ENCODE data around the gene DTWD1.
"Not testable (repeated sequence)": the region's sequence is repeated elsewhere in the genome, so short reads cannot be mapped to it uniquely, and the experiment has no call there.

DTWD1 gene

GRCh38 chr15:49644364-49644794 lies 23.5 kb downstream of the DTWD1 start:
- Histone ChIP-seq H3K27me3 (ENCODE audit: control insufficient read depth in 1 of 2, insufficient read depth in 2 of 2, low read length in 2 of 2) (no peaks in the 10 kb centered on the region), H3K27ac (ENCODE audit: low read depth, low read length) (no peak overlapping the region)

GRCh38 chr15:49645277-49645676 lies 24.4 kb downstream of the DTWD1 start:
- H3K9ac ChIP-seq (ENCODE audit: low read depth in 1 of 2, low read length in 2 of 2), result no peak overlapping the region
- H3K27ac ChIP-seq (ENCODE audit: low read depth, low read length), result no peak overlapping the region
- no peaks in the 10 kb centered on the region for H3K9me3 ChIP-seq (ENCODE audit: control insufficient read depth in 1 of 2, low read length in 2 of 2)

More at GRCh38 chr15:49644364-49644794, 23.5 kb downstream of the DTWD1 start:
- peaks cover 0 to 5% of the 10 kb centered on the region in 2 donors for H3K4me1 ChIP-seq (ENCODE audit: control insufficient read depth in 1 of 2, insufficient read depth in 2 of 2, low read length in 2 of 2)
- H3K9me3 ChIP-seq (ENCODE audit: control insufficient read depth in 1 of 2, low read length in 2 of 2), result no peaks in the 10 kb centered on the region
- H3K36me3 ChIP-seq (ENCODE audit: control insufficient read depth in 1 of 2, insufficient read depth in 2 of 2, low read length in 2 of 2), result peaks cover 0 to 4% of the 10 kb centered on the region in 2 donors
- H3K4me3 ChIP-seq (ENCODE audit: low read depth in 1 of 2, low read length in 2 of 2), result no peak overlapping the region
- no peak overlapping the region for H3K9ac ChIP-seq (ENCODE audit: low read depth in 1 of 2, low read length in 2 of 2)

GRCh38 chr15:49645941-49646340 lies 25.1 kb downstream of the DTWD1 start:
- no peak overlapping the region for H3K27ac ChIP-seq (ENCODE audit: low read depth, low read length)
- H3K4me3 ChIP-seq (ENCODE audit: low read depth in 1 of 2, low read length in 2 of 2), result no peak overlapping the region

More at GRCh38 chr15:49645277-49645676, 24.4 kb downstream of the DTWD1 start:
- Histone ChIP-seq H3K4me3 (ENCODE audit: low read depth in 1 of 2, low read length in 2 of 2) (no peak overlapping the region), H3K4me1 (ENCODE audit: control insufficient read depth in 1 of 2, insufficient read depth in 2 of 2, low read length in 2 of 2) (peaks cover 0 to 5% of the 10 kb centered on the region in 2 donors), H3K36me3 (ENCODE audit: control insufficient read depth in 1 of 2, insufficient read depth in 2 of 2, low read length in 2 of 2) (peaks cover 0 to 4% of the 10 kb centered on the region in 2 donors), H3K27me3 (ENCODE audit: control insufficient read depth in 1 of 2, insufficient read depth in 2 of 2, low read length in 2 of 2) (no peaks in the 10 kb centered on the region)

GRCh38 chr15:49646891-49647290 lies 26.0 kb downstream of the DTWD1 start:
- Histone ChIP-seq H3K4me1 (ENCODE audit: control insufficient read depth in 1 of 2, insufficient read depth in 2 of 2, low read length in 2 of 2) (peaks cover 0 to 5% of the 10 kb centered on the region in 2 donors), H3K9ac (ENCODE audit: low read depth in 1 of 2, low read length in 2 of 2) (no peak overlapping the region), H3K36me3 (ENCODE audit: control insufficient read depth in 1 of 2, insufficient read depth in 2 of 2, low read length in 2 of 2) (peaks cover 0 to 4% of the 10 kb centered on the region in 2 donors), H3K27ac (ENCODE audit: low read depth, low read length) (no peak overlapping the region), H3K4me3 (ENCODE audit: low read depth in 1 of 2, low read length in 2 of 2) (no peak overlapping the region), H3K9me3 (ENCODE audit: control insufficient read depth in 1 of 2, low read length in 2 of 2) (no peaks in the 10 kb centered on the region), H3K27me3 (ENCODE audit: control insufficient read depth in 1 of 2, insufficient read depth in 2 of 2, low read length in 2 of 2) (no peaks in the 10 kb centered on the region)

More at GRCh38 chr15:49645941-49646340, 25.1 kb downstream of the DTWD1 start:
- Histone ChIP-seq H3K36me3 (ENCODE audit: control insufficient read depth in 1 of 2, insufficient read depth in 2 of 2, low read length in 2 of 2) (peaks cover 0 to 4% of the 10 kb centered on the region in 2 donors), H3K27me3 (ENCODE audit: control insufficient read depth in 1 of 2, insufficient read depth in 2 of 2, low read length in 2 of 2) (no peaks in the 10 kb centered on the region), H3K9me3 (ENCODE audit: control insufficient read depth in 1 of 2, low read length in 2 of 2) (no peaks in the 10 kb centered on the region), H3K9ac (ENCODE audit: low read depth in 1 of 2, low read length in 2 of 2) (no peak overlapping the region), H3K4me1 (ENCODE audit: control insufficient read depth in 1 of 2, insufficient read depth in 2 of 2, low read length in 2 of 2) (peaks cover 0 to 5% of the 10 kb centered on the region in 2 donors)

GRCh38 chr15:49649987-49650386 lies 29.1 kb downstream of the DTWD1 start:
- Histone ChIP-seq H3K4me1 (ENCODE audit: control insufficient read depth in 1 of 2, insufficient read depth in 2 of 2, low read length in 2 of 2) (no peaks in the 10 kb centered on the region), H3K9ac (ENCODE audit: low read depth in 1 of 2, low read length in 2 of 2) (no peak overlapping the region), H3K9me3 (ENCODE audit: control insufficient read depth in 1 of 2, low read length in 2 of 2) (peaks cover 12 to 13% of the 10 kb centered on the region in 2 donors), H3K27ac (ENCODE audit: low read depth, low read length) (no peak overlapping the region), H3K27me3 (ENCODE audit: control insufficient read depth in 1 of 2, insufficient read depth in 2 of 2, low read length in 2 of 2) (no peaks in the 10 kb centered on the region), H3K4me3 (ENCODE audit: low read depth in 1 of 2, low read length in 2 of 2) (no peak overlapping the region), H3K36me3 (ENCODE audit: control insufficient read depth in 1 of 2, insufficient read depth in 2 of 2, low read length in 2 of 2) (no peaks in the 10 kb centered on the region)

GRCh38 chr15:49650676-49651075 lies 29.8 kb downstream of the DTWD1 start:
- Histone ChIP-seq H3K4me1 (ENCODE audit: control insufficient read depth in 1 of 2, insufficient read depth in 2 of 2, low read length in 2 of 2) (no peaks in the 10 kb centered on the region), H3K27ac (ENCODE audit: low read depth, low read length) (no peak overlapping the region), H3K4me3 (ENCODE audit: low read depth in 1 of 2, low read length in 2 of 2) (no peak overlapping the region), H3K27me3 (ENCODE audit: control insufficient read depth in 1 of 2, insufficient read depth in 2 of 2, low read length in 2 of 2) (no peaks in the 10 kb centered on the region), H3K9ac (ENCODE audit: low read depth in 1 of 2, low read length in 2 of 2) (no peak overlapping the region), H3K36me3 (ENCODE audit: control insufficient read depth in 1 of 2, insufficient read depth in 2 of 2, low read length in 2 of 2) (no peaks in the 10 kb centered on the region), H3K9me3 (ENCODE audit: control insufficient read depth in 1 of 2, low read length in 2 of 2) (peaks cover 12 to 13% of the 10 kb centered on the region in 2 donors)

GRCh38 chr15:49652922-49653321 lies 32.1 kb downstream of the DTWD1 start:
- no peak overlapping the region for H3K9ac ChIP-seq (ENCODE audit: low read depth in 1 of 2, low read length in 2 of 2)
- H3K9me3 ChIP-seq (ENCODE audit: control insufficient read depth in 1 of 2, low read length in 2 of 2), result peaks cover 12 to 13% of the 10 kb centered on the region in 2 donors

GRCh38 chr15:49656734-49657133 lies 35.9 kb downstream of the DTWD1 start:
- no peak overlapping the region for H3K27ac ChIP-seq (ENCODE audit: low read depth, low read length)

More at GRCh38 chr15:49652922-49653321, 32.1 kb downstream of the DTWD1 start:
- no peaks in the 10 kb centered on the region for H3K36me3 ChIP-seq (ENCODE audit: control insufficient read depth in 1 of 2, insufficient read depth in 2 of 2, low read length in 2 of 2)
- H3K4me3 ChIP-seq (ENCODE audit: low read depth in 1 of 2, low read length in 2 of 2), result no peak overlapping the region
- no peaks in the 10 kb centered on the region for H3K27me3 ChIP-seq (ENCODE audit: control insufficient read depth in 1 of 2, insufficient read depth in 2 of 2, low read length in 2 of 2)
- no peaks in the 10 kb centered on the region for H3K4me1 ChIP-seq (ENCODE audit: control insufficient read depth in 1 of 2, insufficient read depth in 2 of 2, low read length in 2 of 2)
- H3K27ac ChIP-seq (ENCODE audit: low read depth, low read length), result no peak overlapping the region

GRCh38 chr15:49664716-49665115 lies 43.9 kb downstream of the DTWD1 start:
- Histone ChIP-seq H3K27me3 (ENCODE audit: control insufficient read depth in 1 of 2, insufficient read depth in 2 of 2, low read length in 2 of 2) (no peaks in the 10 kb centered on the region), H3K9me3 (ENCODE audit: control insufficient read depth in 1 of 2, low read length in 2 of 2) (no peaks in the 10 kb centered on the region), H3K36me3 (ENCODE audit: control insufficient read depth in 1 of 2, insufficient read depth in 2 of 2, low read length in 2 of 2) (no peaks in the 10 kb centered on the region), H3K9ac (ENCODE audit: low read depth in 1 of 2, low read length in 2 of 2) (no peak overlapping the region), H3K4me1 (ENCODE audit: control insufficient read depth in 1 of 2, insufficient read depth in 2 of 2, low read length in 2 of 2) (no peaks in the 10 kb centered on the region), H3K4me3 (ENCODE audit: low read depth in 1 of 2, low read length in 2 of 2) (no peak overlapping the region), H3K27ac (ENCODE audit: low read depth, low read length) (no peak overlapping the region)

More at GRCh38 chr15:49656734-49657133, 35.9 kb downstream of the DTWD1 start:
- Histone ChIP-seq H3K27me3 (ENCODE audit: control insufficient read depth in 1 of 2, insufficient read depth in 2 of 2, low read length in 2 of 2) (no peaks in the 10 kb centered on the region), H3K36me3 (ENCODE audit: control insufficient read depth in 1 of 2, insufficient read depth in 2 of 2, low read length in 2 of 2) (no peaks in the 10 kb centered on the region), H3K4me3 (ENCODE audit: low read depth in 1 of 2, low read length in 2 of 2) (no peak overlapping the region), H3K4me1 (ENCODE audit: control insufficient read depth in 1 of 2, insufficient read depth in 2 of 2, low read length in 2 of 2) (no peaks in the 10 kb centered on the region), H3K9ac (ENCODE audit: low read depth in 1 of 2, low read length in 2 of 2) (no peak overlapping the region), H3K9me3 (ENCODE audit: control insufficient read depth in 1 of 2, low read length in 2 of 2) (peaks cover 12 to 13% of the 10 kb centered on the region in 2 donors)

- H3K9ac ChIP-seq (ENCODE audit: low read depth in 1 of 2, low read length in 2 of 2); H3K27me3 ChIP-seq (ENCODE audit: control insufficient read depth in 1 of 2, insufficient read depth in 2 of 2, low read length in 2 of 2); H3K36me3 ChIP-seq (ENCODE audit: control insufficient read depth in 1 of 2, insufficient read depth in 2 of 2, low read length in 2 of 2); H3K27ac ChIP-seq (ENCODE audit: low read depth, low read length); H3K4me3 ChIP-seq (ENCODE audit: low read depth in 1 of 2, low read length in 2 of 2); H3K4me1 ChIP-seq (ENCODE audit: control insufficient read depth in 1 of 2, insufficient read depth in 2 of 2, low read length in 2 of 2); H3K9me3 ChIP-seq (ENCODE audit: control insufficient read depth in 1 of 2, low read length in 2 of 2): not testable (repeated sequence)
Observed at GRCh38 chr15:49666486-49666885, 45.6 kb downstream of the DTWD1 start.
